HG03520 (cell line): ENCODE results near the gene MYB.

Experiments
- ATAC-seq: cut with Tn5 transposase; IDR thresholded peaks from one replicate; pipeline ENCODE4 v1.9.1; 2021; ENCODE audit warnings: mild to moderate bottlenecking, moderate library complexity; ENCODE audit not compliant: unreplicated experiment

Gene MYB

DNA sequence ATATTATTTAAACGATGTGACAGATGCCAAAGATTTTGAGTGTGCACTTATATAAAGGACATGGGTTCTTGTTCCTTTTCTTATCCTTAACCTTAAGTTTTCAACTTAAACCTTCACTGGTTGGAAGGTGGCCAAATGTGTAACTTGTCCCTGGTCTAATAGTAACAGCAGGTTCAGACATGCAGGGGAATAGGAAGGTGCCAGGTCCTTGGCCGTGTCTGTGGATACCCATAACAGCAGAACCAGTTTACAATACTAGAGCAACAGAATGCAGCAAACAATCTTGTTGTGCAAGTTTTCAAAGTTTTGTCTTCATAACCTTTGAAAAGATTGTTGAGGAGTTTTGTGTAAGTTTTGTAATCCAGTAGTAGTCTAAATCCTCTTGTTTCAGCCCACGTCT, 4.4 kb downstream of the MYB start:
- no peak for ATAC-seq

DNA sequence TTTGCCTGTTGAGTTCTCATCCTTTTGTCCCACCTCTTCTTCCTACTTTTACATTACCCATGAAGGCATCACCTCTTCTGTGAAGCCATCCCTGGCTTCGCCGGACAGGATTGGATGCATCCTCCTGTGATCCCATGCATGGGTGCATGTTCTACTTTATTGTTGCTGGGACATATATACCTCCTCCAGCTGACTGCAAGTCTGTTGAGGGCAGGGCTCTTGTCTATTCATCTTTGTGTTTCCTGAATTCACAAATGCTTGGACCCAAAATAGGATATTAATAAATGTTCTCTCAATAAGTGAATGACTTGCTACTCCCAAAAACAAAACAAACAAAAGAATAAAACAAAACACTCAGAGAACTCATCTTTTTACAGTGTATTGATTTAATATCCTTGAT, 5.1 kb downstream of the MYB start:
- no peak for ATAC-seq

DNA sequence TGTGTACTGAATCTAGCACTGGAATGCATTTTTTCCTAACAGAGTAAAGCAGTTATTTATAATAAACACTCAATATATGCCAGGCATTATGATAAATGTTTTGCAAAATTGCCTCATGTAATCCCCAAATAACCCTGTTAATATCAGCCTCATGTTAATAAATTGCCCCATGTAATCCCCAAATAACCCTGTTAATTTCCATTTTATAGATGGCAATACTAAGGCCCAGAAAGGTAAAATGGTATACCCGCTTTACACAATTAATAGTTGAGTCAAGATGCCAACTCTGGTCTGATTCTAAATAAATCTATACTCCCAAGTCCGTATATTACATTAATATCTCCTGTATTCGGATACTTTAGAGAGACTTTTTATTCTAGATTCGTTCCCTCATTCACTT, 6.3 kb downstream of the MYB start:
- no peak for ATAC-seq

DNA sequence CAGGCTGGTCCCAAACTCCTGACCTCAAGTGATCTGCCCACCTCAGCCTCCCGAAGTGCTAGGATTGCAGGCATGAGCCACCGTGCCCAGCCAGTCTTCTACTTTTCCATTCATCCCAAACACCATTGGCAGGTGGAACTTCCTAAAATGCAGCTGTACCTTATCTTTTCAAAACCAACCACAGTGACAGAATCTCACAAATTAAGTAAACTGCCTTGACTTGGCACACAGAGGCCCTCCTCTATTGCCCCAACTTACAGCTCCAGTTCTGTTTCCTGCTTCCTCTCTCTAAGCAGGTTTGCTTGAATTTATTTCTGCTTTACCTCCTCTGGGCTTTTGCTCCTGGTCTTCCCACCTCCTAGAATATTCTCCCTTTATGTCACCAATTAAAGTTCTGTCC, 7.6 kb downstream of the MYB start:
- ATAC-seq: no peak

DNA sequence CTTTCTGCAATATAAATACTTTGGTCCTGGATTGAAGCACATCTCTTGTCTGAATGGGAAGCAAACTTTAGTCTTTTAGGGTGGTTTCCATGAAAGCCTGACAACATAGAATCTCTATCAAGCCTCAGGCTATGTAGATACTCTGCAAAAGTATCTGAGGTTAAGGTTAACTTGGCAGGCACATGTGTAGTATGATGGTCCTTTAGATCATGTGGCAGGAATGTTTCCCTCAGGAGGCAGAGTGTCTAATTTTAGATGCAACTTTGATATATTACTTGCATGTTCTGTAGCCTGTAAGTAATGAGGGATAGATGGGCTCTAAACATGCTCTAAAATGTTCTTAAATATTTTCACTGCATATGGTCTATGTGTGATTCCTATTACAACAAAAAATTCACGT, 8.2 kb downstream of the MYB start:
- ATAC-seq: no peak

DNA sequence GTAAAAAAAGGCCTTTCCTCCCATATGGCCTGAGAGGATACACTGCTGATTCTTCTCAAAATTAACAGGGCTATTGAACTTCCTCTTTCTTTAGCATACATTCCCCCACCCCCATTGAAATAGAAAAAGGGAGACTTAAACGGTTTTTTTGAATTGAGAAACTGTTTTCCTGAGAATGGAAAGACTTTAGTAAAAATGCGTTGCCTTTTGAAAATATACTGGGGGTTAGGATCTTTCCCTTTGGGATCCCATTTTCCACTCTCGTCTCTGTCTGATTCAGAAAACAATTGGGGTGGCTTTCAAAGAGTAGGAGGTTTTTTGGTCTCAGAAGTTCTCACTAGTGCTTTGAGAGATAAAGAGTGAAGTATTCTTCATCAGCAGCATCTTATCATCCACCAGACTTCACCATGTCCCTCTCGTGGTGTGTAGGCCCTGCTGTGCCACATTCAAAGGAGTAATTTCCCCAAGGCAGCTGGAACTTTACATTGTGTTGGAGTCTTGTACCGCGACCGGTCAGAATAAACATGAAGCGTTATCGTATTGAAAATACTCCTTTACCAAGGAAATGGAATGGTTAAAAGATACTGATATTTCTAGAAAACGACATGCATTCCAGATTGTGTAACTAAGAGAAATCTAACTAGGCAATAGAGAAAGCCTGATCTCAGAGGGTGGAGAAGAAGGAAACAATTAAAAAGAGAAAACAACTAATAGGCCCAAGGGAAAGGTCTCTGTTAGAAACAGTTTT, 10.6 kb downstream of the MYB start:
- no peak for ATAC-seq

DNA sequence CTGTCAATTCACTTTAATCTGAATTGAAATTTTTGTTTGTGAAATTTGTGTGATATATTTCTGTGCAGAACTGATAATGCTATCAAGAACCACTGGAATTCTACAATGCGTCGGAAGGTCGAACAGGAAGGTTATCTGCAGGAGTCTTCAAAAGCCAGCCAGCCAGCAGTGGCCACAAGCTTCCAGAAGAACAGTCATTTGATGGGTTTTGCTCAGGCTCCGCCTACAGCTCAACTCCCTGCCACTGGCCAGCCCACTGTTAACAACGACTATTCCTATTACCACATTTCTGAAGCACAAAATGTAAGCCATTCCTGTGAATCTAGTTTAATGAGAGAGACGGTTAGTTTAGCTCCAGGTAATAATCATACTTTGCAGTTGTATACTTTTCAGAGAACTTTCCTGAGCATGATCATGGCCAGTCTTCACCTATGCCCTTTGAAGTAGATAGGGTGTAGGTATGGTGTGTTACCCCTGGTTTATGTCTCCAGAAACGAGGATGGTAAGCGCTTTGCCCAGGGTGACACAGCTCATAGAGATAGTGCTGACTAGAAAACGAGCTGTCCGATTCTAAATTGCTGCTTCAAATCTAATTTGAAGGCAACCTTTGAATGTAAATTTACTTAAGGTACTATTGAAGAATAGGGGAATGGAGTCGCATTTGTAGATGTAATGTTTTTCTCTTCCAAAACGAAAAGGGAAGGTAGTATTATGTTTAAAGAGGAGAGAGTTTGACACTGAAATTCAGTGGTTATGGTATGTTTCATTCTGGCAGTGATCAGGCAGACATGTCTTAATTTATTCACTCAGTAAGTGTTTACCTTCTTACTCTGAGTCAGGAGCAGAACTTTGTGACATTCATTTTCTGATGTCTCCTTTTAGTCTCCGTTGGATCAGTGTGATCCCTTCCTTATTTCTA, 11.4 kb downstream of the MYB start:
- ATAC-seq: no peak

DNA sequence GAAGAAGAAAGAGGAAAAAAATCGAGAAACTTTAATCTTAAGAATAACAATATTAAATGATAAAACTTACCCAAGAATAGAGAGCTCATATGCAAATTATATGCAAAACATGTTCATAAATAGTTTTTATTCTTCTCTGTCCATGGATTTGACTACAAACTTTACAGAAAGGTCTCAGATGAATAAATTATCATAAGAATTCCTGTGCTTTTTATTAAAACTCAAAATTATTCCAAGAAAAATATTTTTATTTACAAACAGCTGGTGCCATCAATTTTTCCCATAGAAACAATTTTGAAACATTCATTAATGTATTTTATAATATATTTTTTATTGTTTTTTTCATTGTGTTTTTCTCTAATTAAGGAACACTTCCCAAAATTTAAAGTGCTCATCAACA, 12.1 kb downstream of the MYB start:
- ATAC-seq: no peak

DNA sequence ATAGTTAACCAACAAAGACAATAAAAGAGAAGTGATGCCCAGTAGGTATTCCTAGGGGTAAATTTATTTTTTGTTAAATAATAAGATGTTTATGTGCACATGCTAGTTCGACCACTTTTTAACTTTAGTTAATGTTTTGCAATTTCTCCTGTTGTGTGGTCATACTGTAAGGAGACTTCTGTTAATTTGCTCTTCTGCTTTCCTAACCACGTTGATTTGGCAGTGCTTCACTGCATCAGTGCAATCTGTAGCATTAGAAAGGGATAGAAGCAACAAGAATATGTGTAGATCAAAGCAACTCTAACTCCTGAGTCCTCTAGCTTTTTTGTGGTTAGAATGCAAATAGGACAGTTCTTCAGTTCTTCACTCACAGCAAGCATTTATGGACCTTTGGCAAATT, 13.9 kb downstream of the MYB start:
- ATAC-seq: no peak

DNA sequence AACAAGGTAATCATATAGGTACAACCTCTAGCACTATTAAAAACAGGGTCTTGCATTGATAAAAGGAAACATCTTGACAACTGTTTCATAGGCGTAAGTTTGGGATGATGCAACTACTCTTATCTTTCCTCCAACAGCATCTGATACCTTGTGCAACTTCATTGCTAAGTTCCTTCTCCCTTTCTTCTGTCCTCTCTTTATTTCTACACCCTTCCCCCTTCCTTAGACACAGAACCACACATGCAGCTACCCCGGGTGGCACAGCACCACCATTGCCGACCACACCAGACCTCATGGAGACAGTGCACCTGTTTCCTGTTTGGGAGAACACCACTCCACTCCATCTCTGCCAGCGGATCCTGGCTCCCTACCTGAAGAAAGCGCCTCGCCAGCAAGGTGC, 14.4 kb downstream of the MYB start:
- ATAC-seq: no peak

DNA sequence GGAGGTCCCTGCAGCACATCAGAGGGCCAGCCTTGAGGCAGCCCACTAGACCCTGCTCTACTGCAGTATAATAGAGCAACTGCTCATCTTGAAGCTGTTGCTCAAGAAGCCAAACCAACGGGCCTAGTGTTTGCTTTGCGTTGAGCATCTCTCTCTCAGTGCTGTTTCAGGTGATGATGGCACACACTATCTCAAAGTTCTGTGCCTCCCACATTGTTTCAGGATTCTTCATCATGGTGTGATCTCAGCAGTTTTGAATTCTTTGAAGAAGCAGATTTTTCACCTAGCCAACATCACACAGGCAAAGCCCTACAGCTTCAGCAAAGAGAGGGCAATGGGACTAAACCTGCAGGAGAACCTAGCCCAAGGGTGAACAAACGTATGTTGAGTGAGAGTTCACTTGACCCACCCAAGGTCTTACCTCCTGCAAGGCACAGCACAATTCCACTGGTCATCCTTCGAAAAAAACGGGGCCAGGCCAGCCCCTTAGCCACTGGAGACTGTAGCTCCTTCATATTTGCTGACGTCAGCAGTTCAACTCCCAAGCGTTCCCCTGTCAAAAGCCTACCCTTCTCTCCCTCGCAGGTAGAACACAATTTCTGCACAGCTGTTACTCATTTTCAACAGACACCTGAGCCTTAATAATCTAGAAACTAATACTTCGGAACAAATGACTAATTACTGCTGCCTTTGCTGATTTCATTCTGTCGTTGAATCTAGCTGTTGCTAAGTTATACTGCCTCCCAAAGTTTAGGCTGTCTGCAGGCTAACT, 15.8 kb downstream of the MYB start:
- ATAC-seq: no peak

DNA sequence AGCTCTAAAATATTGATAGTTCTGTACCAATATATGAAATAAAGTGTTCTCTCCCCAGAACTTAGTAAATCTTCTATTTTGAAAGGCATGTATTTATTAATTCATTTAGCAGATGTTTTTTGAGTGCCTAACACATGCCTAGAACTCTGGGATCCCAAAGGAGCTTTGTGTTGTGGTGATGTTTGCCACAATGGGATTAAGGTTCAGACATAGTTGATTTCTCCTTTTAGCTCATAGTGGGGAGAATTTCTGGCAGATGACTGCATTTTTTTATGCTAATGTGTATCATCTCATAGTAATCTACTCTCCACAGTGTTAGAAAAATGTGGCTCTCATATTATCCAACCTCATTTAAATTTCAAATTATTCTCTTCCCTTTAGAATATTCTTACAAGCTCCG, 21.7 kb downstream of the MYB start:
- no peak for ATAC-seq

DNA sequence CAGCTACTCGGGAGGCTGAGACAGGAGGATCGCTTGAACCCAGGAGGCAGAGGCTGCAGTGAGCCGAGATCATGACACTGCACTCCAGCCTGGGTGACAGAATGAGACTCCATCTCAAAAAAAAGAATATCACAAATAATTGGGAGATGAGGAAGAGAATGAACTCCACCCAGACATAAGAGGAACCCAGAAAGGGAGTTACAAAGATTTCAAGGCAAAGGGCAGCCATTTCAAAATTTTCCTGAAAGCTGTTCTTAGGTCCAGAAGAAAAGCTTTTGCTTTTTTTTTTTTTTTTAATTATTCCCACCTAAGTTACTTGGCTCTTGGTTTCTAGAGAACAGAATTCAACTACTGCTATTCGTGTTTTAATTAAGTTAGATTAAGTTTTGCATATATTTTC, 23.8 kb downstream of the MYB start:
- no peak for ATAC-seq

DNA sequence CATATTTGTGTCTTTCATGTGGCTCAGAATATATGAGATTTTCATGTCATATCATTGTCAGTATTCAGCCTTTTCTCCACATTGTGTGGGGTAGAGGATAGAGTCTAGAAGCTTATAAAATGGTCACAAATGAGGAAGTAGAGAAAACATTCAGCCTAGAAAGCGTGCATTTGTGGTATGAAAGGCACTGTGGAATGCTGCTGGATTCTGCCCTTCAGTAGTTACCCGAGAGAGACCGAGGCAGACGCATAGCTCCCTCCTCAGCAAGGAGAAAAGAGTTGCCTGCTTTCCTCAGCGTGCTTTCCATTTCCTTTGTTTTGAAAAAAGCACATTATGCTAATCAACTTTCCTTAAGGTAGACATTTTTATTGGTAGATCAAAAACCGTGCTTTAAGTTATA, 28.7 kb downstream of the MYB start:
- no peak for ATAC-seq

DNA sequence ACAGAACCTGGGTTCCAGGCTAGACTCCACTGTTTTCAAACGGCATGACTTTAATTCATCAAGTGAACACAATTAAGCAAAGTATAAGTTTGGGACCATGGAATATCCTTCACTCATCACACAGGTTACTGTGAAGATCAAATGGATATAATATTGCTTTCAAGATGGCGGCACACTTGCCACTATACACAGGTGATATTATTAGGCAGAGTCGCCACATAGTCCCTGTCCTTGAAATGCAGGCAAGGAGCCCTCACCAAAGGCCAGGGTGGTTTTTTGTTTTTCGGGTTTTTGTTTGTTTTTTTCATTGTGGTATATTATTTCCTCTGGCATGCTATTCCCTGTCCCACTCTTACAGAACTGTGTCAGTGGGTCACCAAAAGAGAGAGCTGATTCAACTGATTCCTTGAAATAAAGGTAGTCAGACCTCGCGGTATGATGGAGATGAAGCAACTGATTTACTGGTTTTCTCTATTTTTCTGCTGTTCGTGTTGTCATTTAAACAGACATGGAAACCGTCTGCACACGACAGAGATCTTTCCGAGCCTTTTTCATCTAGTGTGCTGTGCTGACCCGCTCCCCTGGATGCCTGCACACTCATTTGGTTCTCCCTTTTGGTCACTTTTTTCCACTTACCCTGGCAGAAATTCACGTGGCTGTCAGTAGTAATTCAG, 29.7 kb downstream of the MYB start:
- ATAC-seq: no peak

DNA sequence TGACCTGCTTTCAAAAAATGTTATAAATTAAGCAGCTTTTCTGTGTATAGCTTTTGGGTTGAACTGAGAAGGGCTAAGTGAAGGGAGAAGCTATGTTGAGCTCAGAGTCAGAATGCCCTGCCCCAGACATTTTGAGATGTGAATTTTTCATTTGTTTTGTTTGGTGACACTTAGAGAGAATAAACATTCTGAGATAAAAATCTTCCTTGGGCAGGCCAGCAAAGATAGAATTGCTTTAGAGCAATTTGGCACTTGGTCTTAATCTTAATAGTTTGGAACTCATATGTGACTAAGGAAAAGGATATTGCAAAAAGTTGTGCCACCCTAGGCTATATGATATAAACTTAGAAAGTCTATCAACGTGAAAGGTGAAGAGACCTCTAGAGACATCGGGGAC, 30.2 kb downstream of the MYB start:
- no peak for ATAC-seq

DNA sequence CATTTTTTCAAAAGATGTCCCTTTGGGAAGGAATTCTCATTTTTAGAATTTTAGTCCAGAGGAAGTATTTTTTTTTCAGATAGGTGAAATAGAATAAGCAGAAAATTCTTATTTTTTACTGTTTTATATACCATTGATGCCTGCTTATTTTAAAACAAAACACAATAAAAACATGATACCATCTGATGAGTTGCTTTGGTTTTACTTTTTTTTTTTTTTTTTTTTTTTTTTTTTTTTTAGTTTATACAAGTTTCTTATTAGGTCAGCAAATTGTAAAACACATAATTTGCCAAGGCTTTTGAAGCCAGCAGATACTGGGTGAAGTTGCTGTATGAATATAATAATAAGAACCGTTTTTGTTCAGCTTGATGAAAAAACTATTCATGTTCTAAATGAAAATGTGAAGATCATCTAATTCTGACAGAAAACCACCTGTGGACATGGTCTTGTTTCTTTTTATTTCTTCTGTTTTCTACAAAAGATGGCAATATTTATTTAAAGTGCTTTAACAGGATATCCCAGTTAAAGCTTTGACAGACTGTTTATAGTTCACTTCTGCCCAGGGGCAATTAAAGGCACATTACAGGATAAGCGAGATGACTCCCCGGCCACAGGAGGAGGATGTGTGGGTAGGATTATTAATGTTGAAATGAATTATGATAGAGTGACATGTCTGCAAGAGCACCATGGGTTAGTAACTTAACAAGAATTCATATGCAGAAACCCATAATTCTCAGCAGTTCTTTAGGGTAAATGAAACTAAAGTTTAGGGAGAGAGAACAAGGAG, 31.1 kb downstream of the MYB start:
- no peak for ATAC-seq

DNA sequence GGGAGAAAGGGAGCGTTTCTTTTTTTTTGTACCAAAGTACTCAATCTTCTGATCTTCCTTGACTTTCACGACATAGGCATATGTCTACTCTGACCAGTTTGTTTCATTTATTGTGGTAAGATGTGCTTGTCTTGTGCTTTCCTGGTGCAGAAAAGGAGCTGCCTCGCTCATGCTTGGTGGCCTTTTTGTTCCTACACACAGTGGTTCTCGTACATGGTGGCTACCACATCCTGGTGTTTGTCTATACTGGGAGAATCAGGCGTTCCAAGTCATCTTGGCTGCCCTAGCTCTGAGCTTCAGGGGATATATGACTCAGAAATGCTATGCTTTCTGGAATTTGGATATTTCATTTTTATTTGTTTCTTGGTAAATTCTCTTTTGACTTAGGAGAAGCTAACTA, 31.8 kb downstream of the MYB start:
- no peak for ATAC-seq

DNA sequence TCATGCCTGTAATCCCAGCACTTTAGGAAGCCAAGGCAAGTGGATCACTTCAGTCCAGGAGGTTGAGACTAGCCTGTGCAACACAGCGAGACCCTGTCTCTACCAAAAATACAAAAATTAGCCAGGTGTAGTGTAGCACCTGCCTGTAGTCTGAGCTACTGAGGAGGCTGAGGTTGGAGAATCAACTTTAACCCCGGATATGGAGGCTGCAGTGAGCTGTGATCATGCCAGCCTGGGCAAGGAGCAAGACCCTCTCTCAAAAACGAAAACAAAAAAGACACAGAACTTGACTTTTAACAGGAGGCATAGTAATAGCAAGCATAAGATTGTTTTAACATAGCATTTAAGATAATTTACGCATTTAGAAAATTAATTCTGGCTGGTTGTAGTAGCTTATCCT, 32.5 kb downstream of the MYB start:
- no peak for ATAC-seq

DNA sequence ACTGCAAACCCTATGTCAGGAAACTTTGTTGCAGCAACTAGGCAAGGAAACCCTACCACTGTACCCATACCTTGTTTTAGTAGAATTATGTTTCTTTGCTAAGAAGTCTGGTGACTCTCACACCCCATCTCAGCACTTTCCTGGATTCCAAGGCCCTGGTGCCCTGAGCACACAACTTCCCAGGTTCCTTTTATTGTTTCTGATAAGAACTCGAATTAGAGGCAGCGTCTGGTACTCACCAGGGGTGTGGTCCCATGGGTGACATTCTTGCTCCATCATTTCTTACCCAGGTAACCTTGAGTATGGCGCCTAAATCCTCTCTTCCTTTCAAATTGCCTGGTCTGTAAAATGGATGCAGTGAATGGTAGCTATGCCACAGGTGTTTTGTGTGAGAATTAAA, 34.1 kb downstream of the MYB start:
- no peak for ATAC-seq
